Hepatocyte (in vitro differentiated cells): ENCODE measurements around the gene UPK2.

Experiments
- CTCF ChIP-seq: fragments of 200-600 bp; sonication (generic); IDR thresholded peaks from 2 replicates; pipeline ENCODE4 v1.5.1; 2016; ENCODE audit warnings: antibody characterized with exemption, mild to moderate bottlenecking; ENCODE audit not compliant: poor library complexity
- EZH2 ChIP-seq: fragments of 200-600 bp; sonication (generic); IDR thresholded peaks from 2 replicates; pipeline ENCODE4 v1.6.1; 2016; ENCODE audit warnings: antibody characterized with exemption, mild to moderate bottlenecking, borderline replicate concordance
- EZH2phosphoT487 ChIP-seq: fragments of 200-600 bp; sonication (generic); IDR thresholded peaks from one replicate; pipeline ENCODE4 v1.6.1; 2018; ENCODE audit warnings: antibody characterized with exemption, mild to moderate bottlenecking, low read depth, moderate library complexity; ENCODE audit not compliant: unreplicated experiment, severe bottlenecking

- TF ChIP-seq EZH2 (no peak), CTCF (no peak), EZH2phosphoT487 (no peak)
These were observed 20.7 kb upstream of the UPK2 start for GRCh38 chr11:118935376-118935775.
